ENCODE measurements around the gene AKR1C1. TPM values are rescaled to one million over a fixed set of nuclear protein-coding genes. Genes with fewer than 3 reads are reported as not detected.

AKR1C1 gene
- total and polyA plus RNA-seq, 2 donors (not counting 1 experiment from before 2014, with no cell fraction given), result 0.25 TPM; not detected in 1

DNA sequence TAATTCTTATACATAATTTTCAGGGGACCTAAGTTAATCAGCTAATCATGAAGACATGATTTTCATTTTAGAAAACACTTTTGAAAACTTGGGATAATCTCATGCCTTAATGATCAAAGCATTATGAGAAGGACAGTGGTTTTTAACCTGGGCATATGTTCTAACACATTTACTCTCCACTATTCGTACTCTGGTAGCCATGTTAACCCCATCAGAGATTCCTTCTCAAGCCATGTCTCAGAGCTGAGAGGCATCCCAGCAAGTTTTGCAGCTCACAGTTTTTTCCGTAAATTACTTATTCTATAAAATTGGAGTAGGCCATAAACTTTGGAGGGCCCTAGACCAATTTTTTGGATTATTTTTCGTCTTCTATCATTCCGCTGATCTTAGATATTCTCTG, 15.7 kb downstream of the AKR1C1 start:
- no peak overlapping the region for H3K9ac ChIP-seq (ENCODE audit: low read length)
- CTCF ChIA-PET, result no interaction called here
- no peak for ATAC-seq (ENCODE audit: low read depth)
- H3K27me3 Mint-ChIP-seq, result peaks cover 4% of the 10 kb centered on the region
- H3K36me3 ChIP-seq (replicated peaks in 1 of 2; ENCODE audit: control extremely low read depth in 1 of 2, control insufficient read depth in 1 of 2, extremely low read depth in 1 of 2, insufficient read depth in 2 of 2, low read length in 1 of 2), result no peaks in the 10 kb centered on the region
- H3K4me1 ChIP-seq (ENCODE audit: control insufficient read depth in 2 of 2, insufficient read depth in 2 of 2, low read length in 2 of 2), result no peaks in the 10 kb centered on the region
- no peak overlapping the region for H3K27ac ChIP-seq (ENCODE audit: low read length in 2 of 2)
- no peak overlapping the region for H2AFZ ChIP-seq (ENCODE audit: insufficient read depth, low read depth, low read length, poor library complexity, severe bottlenecking)
- no peak overlapping the region for H3K4me3 ChIP-seq (ENCODE audit: control extremely low read depth in 1 of 5, extremely low read depth in 1 of 5, insufficient read depth in 1 of 5, low read depth in 2 of 5, low read length in 4 of 5)
- no peak overlapping the region for H3K4me3 Mint-ChIP-seq
- no peaks in the 10 kb centered on the region for H3K79me2 ChIP-seq (ENCODE audit: control insufficient read depth, insufficient read depth, low read length)
- POLR2A ChIA-PET, result no interaction called here
- no peak overlapping the region for H3K4me2 ChIP-seq (replicated peaks; ENCODE audit: low read depth, low read length, poor library complexity, severe bottlenecking)
- peaks cover 0 to 5% (median 0%) of the 10 kb centered on the region in 4 experiments for H3K27me3 ChIP-seq (replicated peaks in 1 of 4; ENCODE audit: control extremely low read depth in 1 of 4, control insufficient read depth in 3 of 4, insufficient read depth in 4 of 4, low read length in 3 of 4)
- H3K9me3 ChIP-seq (ENCODE audit: control extremely low read depth in 1 of 3, control insufficient read depth in 2 of 3, insufficient read depth in 1 of 3, low read length in 2 of 3), result no peaks in the 10 kb centered on the region
- no peaks in the 10 kb centered on the region for H4K20me1 ChIP-seq (ENCODE audit: control insufficient read depth, insufficient read depth, low read length, poor library complexity, severe bottlenecking)
- no peaks in the 10 kb centered on the region for H3K4me1 Mint-ChIP-seq
- no peak overlapping the region for H3K27ac Mint-ChIP-seq
- TF ChIP-seq, protein P1, sequence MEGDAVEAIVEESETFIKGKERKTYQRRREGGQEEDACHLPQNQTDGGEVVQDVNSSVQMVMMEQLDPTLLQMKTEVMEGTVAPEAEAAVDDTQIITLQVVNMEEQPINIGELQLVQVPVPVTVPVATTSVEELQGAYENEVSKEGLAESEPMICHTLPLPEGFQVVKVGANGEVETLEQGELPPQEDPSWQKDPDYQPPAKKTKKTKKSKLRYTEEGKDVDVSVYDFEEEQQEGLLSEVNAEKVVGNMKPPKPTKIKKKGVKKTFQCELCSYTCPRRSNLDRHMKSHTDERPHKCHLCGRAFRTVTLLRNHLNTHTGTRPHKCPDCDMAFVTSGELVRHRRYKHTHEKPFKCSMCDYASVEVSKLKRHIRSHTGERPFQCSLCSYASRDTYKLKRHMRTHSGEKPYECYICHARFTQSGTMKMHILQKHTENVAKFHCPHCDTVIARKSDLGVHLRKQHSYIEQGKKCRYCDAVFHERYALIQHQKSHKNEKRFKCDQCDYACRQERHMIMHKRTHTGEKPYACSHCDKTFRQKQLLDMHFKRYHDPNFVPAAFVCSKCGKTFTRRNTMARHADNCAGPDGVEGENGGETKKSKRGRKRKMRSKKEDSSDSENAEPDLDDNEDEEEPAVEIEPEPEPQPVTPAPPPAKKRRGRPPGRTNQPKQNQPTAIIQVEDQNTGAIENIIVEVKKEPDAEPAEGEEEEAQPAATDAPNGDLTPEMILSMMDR (IDR thresholded peaks at IDR 0.05), result no peak
- TF ChIP-seq EZH2 (IDR thresholded peaks at IDR 0.05; ENCODE audit: borderline replicate concordance, insufficient read depth, low read depth, low read length, poor library complexity, severe bottlenecking), result no peak
- intact Hi-C loops (cut with micrococcal nuclease), result no loop called here
- no peaks in the 10 kb centered on the region for H3K9me3 Mint-ChIP-seq (ENCODE audit: insufficient read depth)
- no peak for DNase-seq
- WGBS (ENCODE audit: insufficient coverage), result no CpG with 5 or more reads among the region's 4 CpGs

DNA sequence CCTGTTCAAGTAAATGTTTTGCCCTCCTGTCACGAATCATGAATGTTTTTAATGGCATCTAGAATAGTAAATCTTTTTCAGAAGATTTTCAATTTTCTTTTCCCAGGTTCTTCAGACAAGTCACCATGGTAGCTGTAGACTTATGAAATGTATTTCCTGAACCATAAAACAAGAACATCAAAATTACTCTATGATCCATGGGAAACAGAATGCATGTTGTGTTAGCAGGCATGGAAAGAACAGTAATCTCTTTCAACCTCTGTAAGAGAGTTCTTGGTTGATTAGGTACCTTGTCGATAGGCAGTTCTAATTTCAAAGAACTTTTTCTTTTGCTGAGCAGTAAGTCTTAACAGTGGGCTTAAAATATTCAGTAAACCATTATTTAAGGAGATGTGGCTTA, 17.6 kb downstream of the AKR1C1 start:
- no peak overlapping the region for H3K27ac ChIP-seq (ENCODE audit: low read length in 2 of 2)
- no peaks in the 10 kb centered on the region for H3K9me3 ChIP-seq (ENCODE audit: control extremely low read depth in 1 of 3, control insufficient read depth in 2 of 3, insufficient read depth in 1 of 3, low read length in 2 of 3)
- no peak for TF ChIP-seq EZH2 (IDR thresholded peaks at IDR 0.05; ENCODE audit: borderline replicate concordance, insufficient read depth, low read depth, low read length, poor library complexity, severe bottlenecking)
- TF ChIP-seq, protein P1 (IDR thresholded peaks at IDR 0.05), result no peak
- Mint-ChIP-seq H3K4me1 (no peaks in the 10 kb centered on the region), H3K27ac (no peak overlapping the region), H3K9me3 (ENCODE audit: insufficient read depth) (no peaks in the 10 kb centered on the region), H3K4me3 (no peak overlapping the region), H3K27me3 (peaks cover 4% of the 10 kb centered on the region)
- ATAC-seq (ENCODE audit: low read depth), result no peak
- H3K4me1 ChIP-seq (ENCODE audit: control insufficient read depth in 2 of 2, insufficient read depth in 2 of 2, low read length in 2 of 2), result no peaks in the 10 kb centered on the region
- no peak overlapping the region for H3K4me2 ChIP-seq (replicated peaks; ENCODE audit: low read depth, low read length, poor library complexity, severe bottlenecking)
- POLR2A ChIA-PET, result no interaction called here
- H4K20me1 ChIP-seq (ENCODE audit: control insufficient read depth, insufficient read depth, low read length, poor library complexity, severe bottlenecking), result no peaks in the 10 kb centered on the region
- no peak overlapping the region for H3K4me3 ChIP-seq (ENCODE audit: control extremely low read depth in 1 of 5, extremely low read depth in 1 of 5, insufficient read depth in 1 of 5, low read depth in 2 of 5, low read length in 4 of 5)
- no peaks in the 10 kb centered on the region for H3K36me3 ChIP-seq (replicated peaks in 1 of 2; ENCODE audit: control extremely low read depth in 1 of 2, control insufficient read depth in 1 of 2, extremely low read depth in 1 of 2, insufficient read depth in 2 of 2, low read length in 1 of 2)
- CTCF ChIA-PET, result no interaction called here
- no peak overlapping the region for H2AFZ ChIP-seq (ENCODE audit: insufficient read depth, low read depth, low read length, poor library complexity, severe bottlenecking)
- peaks cover 0 to 5% (median 0%) of the 10 kb centered on the region in 4 experiments for H3K27me3 ChIP-seq (replicated peaks in 1 of 4; ENCODE audit: control extremely low read depth in 1 of 4, control insufficient read depth in 3 of 4, insufficient read depth in 4 of 4, low read length in 3 of 4)
- no peak overlapping the region for H3K9ac ChIP-seq (ENCODE audit: low read length)
- no peaks in the 10 kb centered on the region for H3K79me2 ChIP-seq (ENCODE audit: control insufficient read depth, insufficient read depth, low read length)
- intact Hi-C loops (cut with micrococcal nuclease), result no loop called here
- WGBS (ENCODE audit: insufficient coverage), result no CpG with 5 or more reads among the region's 2 CpGs
- DNase-seq, result no peak
